Heart right ventricle (tissue), 16 donors: ENCODE data around the gene MR1. TPM values are rescaled to one million over a fixed set of nuclear protein-coding genes. Genes with fewer than 3 reads are reported as not detected.
"Not testable (repeated sequence)": the region's sequence is repeated elsewhere in the genome, so short reads cannot be mapped to it uniquely, and the experiment has no call there.

Experiments used
- ATAC-seq, 8 donors: fragments of 200-7000 bp; cut with Tn5 transposase; one replicate each; pipeline ENCODE4 v1.9.1; 2020; ENCODE audit warnings: mild to moderate bottlenecking in 8 of 8, moderate library complexity in 8 of 8, moderate number of reproducible peaks in 1 of 8
- DNase-seq, 2 donors: peaks; one replicate each; pipeline ENCODE4 v3.0.0-alpha.2; 2020
- H3K27ac ChIP-seq, 10 donors: fragments of 200-600 bp; sonication (generic) in 2 of 10; one replicate each; pipeline versions ENCODE4 v1.5.0 to v1.8.0; 2020 to 2022; ENCODE audit warnings: mild to moderate bottlenecking in 3 of 10
- H3K27me3 ChIP-seq, 7 donors: fragments of 200-600 bp; one replicate each; pipeline ENCODE4 v1.8.0; 2021 to 2022; ENCODE audit warnings: mild to moderate bottlenecking in 2 of 7
- H3K36me3 ChIP-seq, 9 donors: fragments of 200-600 bp; sonication (generic) in 1 of 9; one replicate each; pipeline versions ENCODE4 v1.5.0 to v1.8.0; 2020 to 2022; ENCODE audit warnings: mild to moderate bottlenecking in 2 of 9
- H3K4me1 ChIP-seq, 9 donors: fragments of 200-600 bp; sonication (generic) in 1 of 9; one replicate each; pipeline versions ENCODE4 v1.5.0 to v1.8.0; 2020 to 2022; ENCODE audit warnings: mild to moderate bottlenecking in 4 of 9
- H3K4me3 ChIP-seq, 10 donors: fragments of 200-600 bp; sonication (generic) in 2 of 10; one replicate each; pipeline versions ENCODE4 v1.5.0 to v1.8.0; 2020 to 2022; ENCODE audit warnings: mild to moderate bottlenecking in 7 of 10, moderate library complexity in 2 of 10
- H3K9me3 ChIP-seq, 11 donors: fragments of 200-600 bp in 10 of 11; sonication (generic) in 2 of 11; one replicate each; pipeline versions ENCODE4 v1.5.0 to v1.8.0; 2013 to 2022; ENCODE audit warnings: mild to moderate bottlenecking in 2 of 11, control low read depth in 1 of 11, moderate library complexity in 1 of 11
- WGBS, 2 donors: extraction: QIAGEN DNeasy Blood & Tissue Kit; methylation state at CpG; one replicate each; pipeline ENCODE4 v1.1.7; 2013; ENCODE audit warnings: inconsistent platforms in 1 of 2; 5-methylcytosine and 5-hydroxymethylcytosine counted together
- intact Hi-C, 10 donors: fragments of 100-400 bp; cut with DNase I; formaldehyde crosslinking; loops; one replicate each; pipeline versions ENCODE4 v1.11.1 to v1.14.2; 2022
- polyA plus RNA-seq, 2 donors: library from polyadenylated mRNA; stranded (reverse); fragments of 200-250 nt; gene quantifications; one replicate each; pipeline ENCODE4 v1.2.3, GENCODE V29; 2013
- total RNA-seq, 10 donors: library from RNA; stranded (reverse); fragmentation: NEBNext Ultra II Directional in 3 of 10; extraction: Animal tissue kit (Norgen Biotek cat#: 25700) in 3 of 10; gene quantifications; one replicate each; pipeline versions ENCODE4 v1.2.1 to v1.2.4, GENCODE V29; 2021 to 2023
- TF ChIP-seq, protein P1 (sequence below), 9 donors: fragments of 200-600 bp; sonication (generic) in 2 of 9; IDR thresholded peaks; one replicate each; pipeline versions ENCODE4 v1.5.0 to v1.8.0; 2021 to 2022; ENCODE audit warnings: antibody characterized with exemption in 9 of 9, mild to moderate bottlenecking in 5 of 9, moderate library complexity in 1 of 9
- donor health status: Arrhythmogenic right ventricular cardiomyopathy.
- donor health status: ischemic (EF 13 %, LVEDD 7.1; RV severe dilation, severe dysfunction).
- donor health status: healthy with polysubstance abuse.
- donor health status: DM: no; HTN: yes; CAD: no.
- donor health status: DM: no; HTN: no; CAD: no.
- donor health status: ischemic (EF 25% LVEDD 6.9; RV normal size, moderate dysfunction).
- donor health status: ischemic (EF 25% LVEDD 5.7; RV mildly dilated, moderate dysfunction).
- donor health status: healthy.
- donor health status: DM: yes; HTN: yes; CAD: no.
- donor health status: Ischemic cardiomyopathy.
- donor health status: ischemic (EF 35%, LVEDD 5.7; RV mildly dilated, moderate dysfunction).
- donor health status: nonischemic (EF 11% LVEDD 7.7; RV severe dilation, severe dysfunction).
- donor health status: DM: yes; HTN: yes; CAD: no.
- donor health status: PGD.
- donor health status: ischemic (EF 29% LVEDD 5.4; RV normal size, mild dysfunction).
- donor health status: nonischemic (EF 23%, LVEDD 6.1; RV moderate dilation, normal function).

Gene MR1
- total and polyA plus RNA-seq, 12 donors: 0.88 to 8.2 (median 2.7) TPM

DNA sequence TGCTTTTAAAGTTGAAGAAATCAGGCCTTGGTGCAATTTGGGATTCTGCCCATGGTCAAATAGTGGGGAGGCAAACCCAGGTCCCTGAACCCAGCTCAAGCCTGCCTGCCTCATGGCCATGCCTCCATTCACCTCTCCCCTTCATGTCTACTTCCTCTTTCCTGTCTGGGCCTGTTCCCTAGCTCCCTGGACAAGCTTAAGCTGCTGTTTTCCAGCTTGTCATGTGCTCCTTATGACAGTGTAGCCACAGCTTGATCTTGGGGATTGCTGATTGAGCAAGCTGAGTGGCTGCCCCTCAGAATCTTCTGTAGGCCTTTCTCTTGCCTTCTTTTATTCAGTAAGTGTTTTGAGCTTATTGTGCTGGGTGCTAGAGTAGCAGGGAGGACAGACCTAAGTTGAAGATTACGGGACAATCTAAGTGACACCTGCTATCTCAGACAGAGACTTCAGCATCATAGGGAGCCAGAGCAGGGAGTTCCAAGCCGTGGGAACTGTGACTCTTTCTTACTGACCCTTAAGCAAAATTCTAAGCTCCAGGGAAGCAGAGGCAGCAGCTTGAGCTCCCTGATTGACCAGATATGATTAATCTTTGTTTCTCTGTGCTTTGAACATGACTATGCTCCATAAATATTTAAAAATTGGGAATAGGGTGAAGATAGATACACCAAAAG, 520 bp upstream of the MR1 start:
- Histone ChIP-seq H3K27me3 (no peaks in the 10 kb centered on the region), H3K9me3 (no peaks in the 10 kb centered on the region), H3K4me3 (peak overlapping the region in 9 of 10 donors; percentile 41 to 68 (median 50)), H3K4me1 (peaks cover 6 to 63% (median 19%) of the 10 kb centered on the region in 9 donors), H3K27ac (peak overlapping the region; percentile 75 to 99 (median 84)), H3K36me3 (peaks cover 0 to 5% (median 0%) of the 10 kb centered on the region in 9 donors)
- TF ChIP-seq, protein P1, sequence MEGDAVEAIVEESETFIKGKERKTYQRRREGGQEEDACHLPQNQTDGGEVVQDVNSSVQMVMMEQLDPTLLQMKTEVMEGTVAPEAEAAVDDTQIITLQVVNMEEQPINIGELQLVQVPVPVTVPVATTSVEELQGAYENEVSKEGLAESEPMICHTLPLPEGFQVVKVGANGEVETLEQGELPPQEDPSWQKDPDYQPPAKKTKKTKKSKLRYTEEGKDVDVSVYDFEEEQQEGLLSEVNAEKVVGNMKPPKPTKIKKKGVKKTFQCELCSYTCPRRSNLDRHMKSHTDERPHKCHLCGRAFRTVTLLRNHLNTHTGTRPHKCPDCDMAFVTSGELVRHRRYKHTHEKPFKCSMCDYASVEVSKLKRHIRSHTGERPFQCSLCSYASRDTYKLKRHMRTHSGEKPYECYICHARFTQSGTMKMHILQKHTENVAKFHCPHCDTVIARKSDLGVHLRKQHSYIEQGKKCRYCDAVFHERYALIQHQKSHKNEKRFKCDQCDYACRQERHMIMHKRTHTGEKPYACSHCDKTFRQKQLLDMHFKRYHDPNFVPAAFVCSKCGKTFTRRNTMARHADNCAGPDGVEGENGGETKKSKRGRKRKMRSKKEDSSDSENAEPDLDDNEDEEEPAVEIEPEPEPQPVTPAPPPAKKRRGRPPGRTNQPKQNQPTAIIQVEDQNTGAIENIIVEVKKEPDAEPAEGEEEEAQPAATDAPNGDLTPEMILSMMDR (IDR thresholded peaks at IDR 0.05): no peak
- peak; percentile 74 to 86 (median 83) for ATAC-seq
- intact Hi-C loops: loop anchor here in 3 of 10 donors (5.0 to 10.0 kb wide), 2 partner anchors 52 to 54 kb away; partner anchors contain the start of gene IER5 (in 3 of the 3)
- 30 to 34% methylated on average over 2 of the region's 2 CpGs for WGBS, 2 donors
- DNase-seq: peak in 1 of 2 donors; percentile 50

DNA sequence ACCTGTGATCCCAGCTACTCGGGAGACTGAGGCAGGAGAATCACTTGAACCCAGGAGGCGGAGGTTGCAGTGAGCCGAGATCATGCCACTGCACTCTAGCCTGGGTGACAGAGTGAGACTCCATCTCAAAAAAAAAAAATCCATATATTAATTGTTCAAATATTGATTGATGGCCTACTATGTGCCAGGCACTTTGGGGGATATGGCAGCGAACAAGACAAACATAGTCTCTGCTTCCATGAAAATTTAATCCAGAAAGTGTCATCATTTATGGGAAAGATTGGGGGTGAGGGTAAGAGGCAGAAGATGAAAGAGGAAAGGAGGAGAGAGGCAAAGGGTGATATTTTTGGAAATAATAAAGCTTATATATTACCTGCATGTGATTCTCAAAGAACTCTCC, 1.4 kb downstream of the MR1 start:
- intact Hi-C loops: loop anchor here in 5 of 10 donors (5.0 to 10.0 kb wide), 4 partner anchors 50 to 122 kb away; partner anchors contain the start of gene IER5 (in 3 of the 5)
- H3K9me3 ChIP-seq, H3K27me3 ChIP-seq, DNase-seq, ATAC-seq: not testable (repeated sequence)
- 95 to 97% methylated on average over 4 of the region's 4 CpGs for WGBS, 2 donors
- H3K36me3 ChIP-seq: peaks cover 0 to 11% (median 0%) of the 10 kb centered on the region in 9 donors
- peak overlapping the region in 1 of 10 donors; percentile 29 for H3K27ac ChIP-seq
- H3K4me1 ChIP-seq: peaks cover 6 to 65% (median 19%) of the 10 kb centered on the region in 9 donors
- H3K4me3 ChIP-seq: peak overlapping the region in 1 of 10 donors; percentile 68

DNA sequence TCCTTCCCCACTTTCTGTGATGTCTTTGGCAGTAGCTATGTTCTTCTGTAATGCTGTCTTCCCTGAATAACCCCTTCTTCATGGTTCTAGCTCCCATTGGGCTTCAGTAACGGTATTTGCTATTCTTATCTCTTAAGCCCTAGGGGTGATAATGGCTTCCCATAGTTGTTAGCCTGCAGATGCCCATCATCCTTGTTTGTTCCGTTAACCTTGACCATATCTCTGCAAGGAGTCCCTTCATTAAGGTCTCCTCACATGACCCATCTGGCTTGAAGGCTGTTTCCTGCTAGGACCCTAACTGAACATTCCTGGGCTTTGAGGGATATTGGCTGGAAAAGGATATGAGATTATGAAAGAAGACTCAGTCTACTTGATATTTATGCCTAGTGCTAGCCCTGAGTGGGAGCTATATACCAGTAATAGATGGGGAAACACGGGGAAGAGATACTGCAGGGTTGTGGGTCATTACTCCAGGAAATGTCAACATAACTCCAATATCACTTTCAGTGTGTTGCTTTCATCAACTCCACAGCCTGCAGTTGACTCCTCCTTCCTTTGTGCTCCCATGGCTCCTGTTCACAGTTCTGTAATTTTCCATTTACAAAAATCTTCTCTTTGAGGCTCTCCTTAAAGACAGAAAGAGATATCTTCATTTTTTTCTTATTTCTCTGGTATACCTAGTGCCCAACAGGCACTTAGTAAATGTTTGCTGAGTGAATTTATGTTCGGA, 2.5 kb downstream of the MR1 start:
- peak overlapping the region in 1 of 10 donors; percentile 29 for H3K27ac ChIP-seq
- WGBS, 2 donors: 78 to 81% methylated on average over 4 of the region's 4 CpGs

DNA sequence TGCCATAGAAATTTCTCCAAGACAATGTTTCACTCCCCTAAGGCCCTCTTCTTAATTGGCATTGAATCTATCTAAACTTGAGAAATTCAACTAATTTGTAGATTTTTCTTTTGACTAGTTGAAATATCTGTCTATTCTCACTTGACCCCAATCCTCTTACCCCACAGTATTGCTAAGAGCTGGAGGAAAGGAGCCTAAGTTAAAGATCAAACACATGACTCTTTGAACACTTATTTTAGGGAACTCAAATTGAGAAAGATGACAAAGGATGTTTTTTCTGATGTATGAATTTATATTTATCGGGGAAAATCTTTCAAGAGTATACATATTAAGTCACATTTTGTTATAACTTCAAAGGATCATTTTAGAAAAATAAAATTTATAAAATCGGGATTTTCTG, 3.6 kb downstream of the MR1 start:
- DNase-seq (no peak), ATAC-seq (no peak)
- no peaks in the 10 kb centered on the region for H3K27me3 ChIP-seq
- H3K27ac ChIP-seq: no peak overlapping the region
- no peak overlapping the region for H3K4me3 ChIP-seq
- H3K4me1 ChIP-seq: peaks cover 6 to 75% (median 19%) of the 10 kb centered on the region in 9 donors
- H3K36me3 ChIP-seq: peaks cover 0 to 11% (median 0%) of the 10 kb centered on the region in 9 donors
- 96 to 99% methylated on average over 2 of the region's 2 CpGs for WGBS, 2 donors
- TF ChIP-seq, protein P1 (IDR thresholded peaks at IDR 0.05): no peak
- H3K9me3 ChIP-seq: no peaks in the 10 kb centered on the region
- intact Hi-C loops: loop anchor here in 6 of 10 donors (2.0 to 10.0 kb wide), 5 partner anchors 47 to 120 kb away; partner anchors contain the start of gene IER5 (in 3 of the 6)

More for the DNA sequence above, 2.5 kb downstream of the MR1 start:
- H3K4me3 ChIP-seq: peak overlapping the region in 1 of 10 donors; percentile 12
- no peak for ATAC-seq
- H3K36me3 ChIP-seq: peaks cover 0 to 11% (median 0%) of the 10 kb centered on the region in 9 donors
- TF ChIP-seq, protein P1 (IDR thresholded peaks at IDR 0.05): no peak
- no peaks in the 10 kb centered on the region for H3K27me3 ChIP-seq
- no peaks in the 10 kb centered on the region for H3K9me3 ChIP-seq
- no peak for DNase-seq
- peaks cover 6 to 76% (median 19%) of the 10 kb centered on the region in 9 donors for H3K4me1 ChIP-seq
- intact Hi-C loops: loop anchor here in 7 of 10 donors (1.0 to 10.0 kb wide), 6 partner anchors 49 to 121 kb away; partner anchors contain the start of gene IER5 (in 3 of the 7)
